Pancreas (tissue), 10 donors: Measurements from ENCODE around the gene KCNJ15. TPM values are rescaled to one million over a fixed set of nuclear protein-coding genes. Genes with fewer than 3 reads are reported as not detected.

Experiments used
- ATAC-seq, 4 donors: fragments of 200-7000 bp; cut with Tn5 transposase; one replicate each; pipeline versions ENCODE4 v1.8.0 to v1.9.1; 2020; ENCODE audit warnings: mild to moderate bottlenecking in 4 of 4, moderate library complexity in 4 of 4
- DNase-seq, 6 donors: peaks; one replicate each; pipeline ENCODE4 v3.0.0-alpha.2; 2020
- FAIRE-seq: peaks from 2 replicates; lab custom pipeline; 2012; peaks lifted over from hg19 to GRCh38; lab: Jason Lieb, UNC
- H3K27ac ChIP-seq, 4 donors: fragments of 200-600 bp; sonication (generic); 1 replicate in 3 of 4; 2 replicates in 1 of 4; pipeline versions ENCODE4 v1.5.0 to v1.8.0; 2020
- H3K27me3 ChIP-seq, 4 donors: fragments of 200-600 bp; one replicate each; pipeline ENCODE4 v1.8.0; 2021
- H3K36me3 ChIP-seq, 3 donors: fragments of 200-600 bp; sonication (generic) in 1 of 3; one replicate each; pipeline versions ENCODE4 v1.5.0 to v1.8.0; 2020 to 2021
- H3K4me1 ChIP-seq, 3 donors: fragments of 200-600 bp; one replicate each; pipeline ENCODE4 v1.8.0; 2021
- H3K4me3 ChIP-seq, 4 donors: fragments of 200-600 bp; sonication (generic) in 2 of 4; one replicate each; pipeline versions ENCODE4 v1.5.0 to v1.8.0; 2020 to 2021
- H3K9me3 ChIP-seq, 4 donors: fragments of 200-600 bp; one replicate each; pipeline ENCODE4 v1.8.0; 2021
- WGBS, 2 donors: extraction: QIAGEN DNeasy Blood & Tissue Kit; methylation state at CpG; one replicate each; pipeline ENCODE4 v1.1.7; 2013; 5-methylcytosine and 5-hydroxymethylcytosine counted together
- intact Hi-C, 3 donors: fragments of 100-400 bp; cut with DNase I; formaldehyde crosslinking; loops; one replicate each; pipeline versions ENCODE4 v1.11.1 to v1.14.2; 2022
- polyA plus RNA-seq, 2 donors: library from polyadenylated mRNA; stranded (reverse); fragments of 200-250 nt; gene quantifications; one replicate each; pipeline ENCODE4 v1.2.3, GENCODE V29; 2013
- total RNA-seq, 6 donors: library from RNA; stranded (reverse); fragmentation: NEBNext Ultra II Directional in 4 of 6; extraction: Animal tissue kit (Norgen Biotek cat#: 25700) in 4 of 6; gene quantifications; one replicate each; pipeline versions ENCODE4 v1.2.1 to v1.2.4, GENCODE V29; 2021 to 2023
- TF ChIP-seq, protein P1 (sequence below), 4 donors: fragments of 200-600 bp; sonication (generic) in 3 of 4; IDR thresholded peaks; one replicate each; pipeline versions ENCODE4 v1.5.0 to v1.8.0; 2021; ENCODE audit warnings: antibody characterized with exemption in 4 of 4
- donor health status: healthy with polysubstance abuse.
- donor health status: DM: no; HTN: no; CAD: no; lungs with moderate emphysema.
- donor health status: DM: no; HTN: no; CAD: no.
- donor health status: control.
- donor health status: control.
- donor health status: Bipolar disorder and iron deficiency.
- donor health status: DM: yes; HTN: yes; CAD: no.
- donor health status: DM: no; HTN: no; CAD: no.
- donor health status: DM: no; HTN: no; CAD: no.
- donor health status: DM: yes; HTN: yes; CAD: no.

Gene KCNJ15
- total and polyA plus RNA-seq, 8 donors = 16.9 to 48.7 (median 31.0) TPM

DNA sequence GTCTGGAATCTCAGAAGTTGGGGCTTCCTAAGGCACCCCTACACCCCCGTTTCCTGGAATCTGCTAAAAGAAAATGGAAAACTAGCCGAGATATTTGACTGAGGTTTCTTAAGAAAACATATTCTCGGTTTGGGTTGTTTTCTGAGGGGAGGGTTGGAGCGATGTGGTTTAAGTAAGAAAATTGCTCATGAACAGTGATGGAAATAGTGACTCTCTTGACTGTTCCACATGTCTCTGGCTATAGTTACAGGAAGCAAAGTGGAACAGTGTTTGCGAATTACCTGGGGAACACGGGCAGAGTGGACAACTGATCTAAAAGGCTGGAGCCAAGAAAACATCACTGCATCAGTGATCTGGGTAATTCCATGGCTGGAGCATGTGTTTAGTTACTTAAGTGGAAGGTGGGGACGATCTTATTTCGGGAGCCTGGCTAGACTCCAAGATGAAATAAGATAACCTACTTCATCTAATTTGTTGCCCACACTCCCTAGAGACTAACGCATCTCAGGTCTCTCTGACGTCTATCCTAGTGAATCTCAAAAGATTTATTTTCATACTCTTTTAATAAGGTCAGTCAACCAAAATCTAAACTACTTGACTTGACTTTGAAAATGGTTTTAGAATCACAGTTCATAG, 92.4 kb downstream of the KCNJ15 start:
- Histone ChIP-seq H3K4me1 (peaks cover 0 to 9% (median 0%) of the 10 kb centered on the region in 3 donors), H3K9me3 (no peaks in the 10 kb centered on the region), H3K27ac (no peak overlapping the region), H3K36me3 (no peaks in the 10 kb centered on the region), H3K27me3 (no peaks in the 10 kb centered on the region), H3K4me3 (no peak overlapping the region)
- FAIRE-seq = no peak
- 47 to 59% methylated on average over 10 of the region's 10 CpGs for WGBS, 2 donors
- intact Hi-C loops = no loop called here
- TF ChIP-seq, protein P1, sequence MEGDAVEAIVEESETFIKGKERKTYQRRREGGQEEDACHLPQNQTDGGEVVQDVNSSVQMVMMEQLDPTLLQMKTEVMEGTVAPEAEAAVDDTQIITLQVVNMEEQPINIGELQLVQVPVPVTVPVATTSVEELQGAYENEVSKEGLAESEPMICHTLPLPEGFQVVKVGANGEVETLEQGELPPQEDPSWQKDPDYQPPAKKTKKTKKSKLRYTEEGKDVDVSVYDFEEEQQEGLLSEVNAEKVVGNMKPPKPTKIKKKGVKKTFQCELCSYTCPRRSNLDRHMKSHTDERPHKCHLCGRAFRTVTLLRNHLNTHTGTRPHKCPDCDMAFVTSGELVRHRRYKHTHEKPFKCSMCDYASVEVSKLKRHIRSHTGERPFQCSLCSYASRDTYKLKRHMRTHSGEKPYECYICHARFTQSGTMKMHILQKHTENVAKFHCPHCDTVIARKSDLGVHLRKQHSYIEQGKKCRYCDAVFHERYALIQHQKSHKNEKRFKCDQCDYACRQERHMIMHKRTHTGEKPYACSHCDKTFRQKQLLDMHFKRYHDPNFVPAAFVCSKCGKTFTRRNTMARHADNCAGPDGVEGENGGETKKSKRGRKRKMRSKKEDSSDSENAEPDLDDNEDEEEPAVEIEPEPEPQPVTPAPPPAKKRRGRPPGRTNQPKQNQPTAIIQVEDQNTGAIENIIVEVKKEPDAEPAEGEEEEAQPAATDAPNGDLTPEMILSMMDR (IDR thresholded peaks at IDR 0.05) = no peak
- no peak for DNase-seq
- ATAC-seq = no peak

- Histone ChIP-seq H3K9me3 (no peaks in the 10 kb centered on the region), H3K27me3 (no peaks in the 10 kb centered on the region), H3K4me1 (peaks cover 0 to 8% (median 0%) of the 10 kb centered on the region in 3 donors), H3K36me3 (no peaks in the 10 kb centered on the region), H3K4me3 (no peak overlapping the region), H3K27ac (no peak overlapping the region)
- no peak for FAIRE-seq
- TF ChIP-seq, protein P1 (IDR thresholded peaks at IDR 0.05) = no peak
- ATAC-seq = no peak
- WGBS, 2 donors = 87 to 94% methylated on average over 2 of the region's 2 CpGs
- intact Hi-C loops = loop anchor here in 2 of 3 donors (5.0 to 10.0 kb wide), 3 partner anchors 125 to 635 kb away; no protein-coding TSS in a partner anchor
- DNase-seq = no peak
Observed at GRCh38 chr21:38349977-38350376, 93.2 kb downstream of the KCNJ15 start.

DNA sequence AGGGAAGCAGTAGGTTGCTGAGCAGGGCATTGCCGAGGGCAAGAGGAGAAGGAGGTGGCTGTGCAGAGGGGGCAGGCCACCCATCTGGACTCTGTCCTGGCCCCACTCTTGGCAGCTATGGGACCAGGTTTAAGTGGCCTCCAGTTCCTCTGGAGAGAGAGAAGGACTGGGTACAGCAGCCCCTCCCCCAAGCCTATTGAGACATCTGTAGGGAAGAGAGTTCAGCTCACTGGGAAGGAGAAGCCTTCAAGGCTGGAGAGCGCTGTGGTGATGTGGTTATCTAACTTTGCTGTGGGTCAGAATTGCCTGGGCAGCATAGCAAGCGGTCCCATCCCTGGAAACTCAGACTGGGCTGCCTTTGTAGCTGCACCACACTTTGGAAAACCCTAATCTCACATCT, 93.9 kb downstream of the KCNJ15 start:
- Histone ChIP-seq H3K36me3 (no peaks in the 10 kb centered on the region), H3K4me1 (peaks cover 0 to 8% (median 0%) of the 10 kb centered on the region in 3 donors), H3K27ac (no peak overlapping the region), H3K4me3 (no peak overlapping the region), H3K9me3 (no peaks in the 10 kb centered on the region), H3K27me3 (no peaks in the 10 kb centered on the region)
- DNase-seq (no peak), ATAC-seq (no peak), FAIRE-seq (no peak)
- TF ChIP-seq, protein P1 (IDR thresholded peaks at IDR 0.05) = no peak
- WGBS, 2 donors = 64 to 75% methylated on average over 3 of the region's 3 CpGs
- intact Hi-C loops = loop anchor here in 2 of 3 donors (5.0 to 10.0 kb wide), 3 partner anchors 126 to 636 kb away; no protein-coding TSS in a partner anchor

- peaks cover 0 to 8% (median 0%) of the 10 kb centered on the region in 3 donors for H3K4me1 ChIP-seq
- no peak for ATAC-seq
- no peak overlapping the region for H3K27ac ChIP-seq
- no peaks in the 10 kb centered on the region for H3K9me3 ChIP-seq
- no peak for DNase-seq
- TF ChIP-seq, protein P1 (IDR thresholded peaks at IDR 0.05) = no peak
- WGBS, 2 donors = 69 to 76% methylated on average over 16 of the region's 16 CpGs
- no peaks in the 10 kb centered on the region for H3K27me3 ChIP-seq
- H3K36me3 ChIP-seq = no peaks in the 10 kb centered on the region
- intact Hi-C loops = loop anchor here in 2 of 3 donors (5.0 to 10.0 kb wide), 3 partner anchors 127 to 637 kb away; no protein-coding TSS in a partner anchor
- FAIRE-seq = no peak
- H3K4me3 ChIP-seq = no peak overlapping the region
Observed at GRCh38 chr21:38351176-38351959, 94.6 kb downstream of the KCNJ15 start.
